NOMO-1 treated with DMSO at 0.1 percent for 48 hours (cell line): ENCODE data around the gene SNX30.

ENCODE experiments used
- DNase-seq: peaks from one replicate; lab custom pipeline; 2025; ENCODE audit not compliant: unreplicated experiment; lab: John Stamatoyannopoulos, UW

Gene SNX30

DNA sequence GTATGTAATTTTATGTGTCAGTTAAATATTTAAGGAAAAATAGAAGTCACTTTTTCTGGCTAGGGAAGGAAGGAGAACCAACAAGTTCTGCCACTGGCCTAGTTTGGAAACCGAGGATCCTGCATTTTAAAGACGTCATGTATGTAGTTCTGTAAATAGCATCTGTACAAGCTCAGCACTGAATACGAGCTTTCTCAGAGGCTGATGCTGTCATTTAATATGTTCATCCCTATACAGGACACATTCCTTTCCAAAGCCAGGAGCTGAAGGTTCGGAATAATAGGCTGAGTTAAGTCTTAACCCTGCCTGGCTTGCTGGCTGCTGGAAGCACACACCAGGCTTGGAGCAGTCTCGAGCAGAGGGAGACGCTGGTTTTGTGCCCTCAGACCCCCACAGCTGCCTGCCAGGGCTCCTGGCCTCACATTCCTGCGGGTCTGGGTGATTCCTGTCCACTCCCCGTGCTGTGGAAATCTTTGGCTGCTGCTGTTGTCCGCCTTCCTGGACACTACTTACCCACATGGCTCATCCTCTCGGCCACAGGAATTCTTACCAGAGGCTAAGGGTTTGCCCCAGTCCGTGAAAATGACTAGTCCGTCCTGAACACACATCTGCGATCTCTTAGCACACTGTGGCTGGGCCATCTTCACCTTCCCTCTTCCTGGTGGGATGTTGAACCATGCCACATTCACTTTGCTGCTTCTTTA lies 103.5 kb downstream of the SNX30 start:
- no peak for DNase-seq

GRCh38 chr9:112854657-112855056 lies 104.1 kb downstream of the SNX30 start:
- DNase-seq = no peak

- no peak for DNase-seq
Measured at GRCh38 chr9:112856200-112856599, 105.6 kb downstream of the SNX30 start.

GRCh38 chr9:112856843-112857242 lies 106.3 kb downstream of the SNX30 start:
- no peak for DNase-seq

DNA sequence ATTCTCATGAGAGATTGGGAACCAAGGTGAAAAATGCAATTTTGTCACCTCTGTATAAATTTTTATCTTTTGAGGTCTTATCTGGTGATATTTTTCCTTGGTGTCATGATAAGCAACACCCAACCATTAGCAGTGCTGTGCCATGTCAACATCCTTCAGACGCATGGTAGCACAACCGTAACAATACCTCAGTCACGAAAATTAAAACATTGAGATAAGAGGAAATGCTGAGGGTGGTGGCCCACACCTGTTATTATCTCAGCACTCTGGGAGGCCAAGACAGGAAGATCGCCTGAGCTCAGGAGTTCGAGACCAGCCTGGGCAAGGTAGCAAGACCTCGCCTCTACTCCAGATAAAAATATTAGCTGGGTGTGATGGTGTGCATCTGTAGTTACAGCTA lies 107.4 kb downstream of the SNX30 start:
- DNase-seq = no peak

GRCh38 chr9:112858625-112859147 lies 108.1 kb downstream of the SNX30 start:
- DNase-seq = peak; percentile 98

DNA sequence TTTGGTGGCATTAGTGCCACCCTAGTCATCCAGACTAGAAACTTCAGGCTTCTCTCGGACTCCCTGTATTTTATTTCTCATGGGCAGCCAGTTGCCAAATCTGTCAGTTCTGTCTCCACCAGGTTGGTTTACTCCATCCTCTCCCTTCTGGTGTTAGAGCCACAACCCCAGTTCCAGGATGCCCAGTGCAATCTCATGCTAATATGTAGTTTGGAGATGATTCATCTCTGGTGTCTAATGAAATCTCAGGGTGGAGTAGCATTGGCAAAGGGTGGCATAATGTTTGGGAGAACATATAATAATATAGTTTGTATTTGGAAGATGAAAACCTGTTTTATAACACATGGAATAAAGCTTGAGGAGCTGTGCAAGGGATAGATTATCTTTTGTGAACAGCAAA lies 109.9 kb downstream of the SNX30 start:
- DNase-seq = no peak

DNA sequence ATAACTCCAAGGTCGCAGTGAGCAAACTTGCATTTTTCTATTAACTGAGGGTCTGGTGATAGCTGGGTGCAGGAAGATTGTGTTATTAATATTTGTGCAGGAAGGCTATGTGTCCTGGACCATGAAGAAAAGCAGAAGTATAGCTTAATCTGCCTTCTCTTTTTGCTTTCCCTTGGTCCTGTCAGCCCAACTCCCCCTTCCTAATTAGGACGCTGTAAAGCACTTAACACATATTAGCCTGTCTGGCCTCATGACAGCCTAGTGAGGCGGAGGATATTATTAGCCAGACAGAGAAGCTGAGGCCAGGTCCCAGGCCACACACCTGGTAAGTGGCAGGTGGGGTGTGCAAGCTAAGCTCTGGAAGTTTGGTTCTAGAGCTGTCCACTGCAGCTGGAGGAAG lies 110.6 kb downstream of the SNX30 start:
- peak; percentile 58 for DNase-seq

GRCh38 chr9:112861638-112862555 lies 111.3 kb downstream of the SNX30 start:
- DNase-seq = peak; percentile 76

GRCh38 chr9:112863214-112863613 lies 112.7 kb downstream of the SNX30 start:
- DNase-seq = peak; percentile 81

- DNase-seq = no peak
Measured at GRCh38 chr9:112863746-112864145, 113.2 kb downstream of the SNX30 start.

DNA sequence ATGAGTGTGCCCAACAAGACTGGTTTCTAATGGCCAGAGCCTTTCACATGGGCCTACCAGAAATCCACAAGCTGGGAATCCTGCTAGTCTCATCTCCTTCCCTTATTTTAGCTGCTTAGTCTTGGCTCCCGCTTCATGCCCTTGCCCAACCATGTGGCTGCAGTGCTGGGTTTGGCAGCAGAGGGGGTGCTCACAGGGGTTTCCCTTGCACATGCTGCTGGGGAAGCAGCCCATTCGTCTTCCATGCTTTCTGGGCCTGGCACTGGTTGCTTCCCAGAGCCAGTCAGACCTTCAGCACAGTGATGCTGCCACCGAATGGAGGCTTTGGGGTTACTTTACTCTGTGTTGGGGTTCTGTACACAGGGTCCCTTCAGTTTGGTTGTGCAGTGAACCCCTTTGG lies 113.8 kb downstream of the SNX30 start:
- no peak for DNase-seq

- DNase-seq = no peak
Measured at GRCh38 chr9:112864982-112865381, 114.4 kb downstream of the SNX30 start.

DNA sequence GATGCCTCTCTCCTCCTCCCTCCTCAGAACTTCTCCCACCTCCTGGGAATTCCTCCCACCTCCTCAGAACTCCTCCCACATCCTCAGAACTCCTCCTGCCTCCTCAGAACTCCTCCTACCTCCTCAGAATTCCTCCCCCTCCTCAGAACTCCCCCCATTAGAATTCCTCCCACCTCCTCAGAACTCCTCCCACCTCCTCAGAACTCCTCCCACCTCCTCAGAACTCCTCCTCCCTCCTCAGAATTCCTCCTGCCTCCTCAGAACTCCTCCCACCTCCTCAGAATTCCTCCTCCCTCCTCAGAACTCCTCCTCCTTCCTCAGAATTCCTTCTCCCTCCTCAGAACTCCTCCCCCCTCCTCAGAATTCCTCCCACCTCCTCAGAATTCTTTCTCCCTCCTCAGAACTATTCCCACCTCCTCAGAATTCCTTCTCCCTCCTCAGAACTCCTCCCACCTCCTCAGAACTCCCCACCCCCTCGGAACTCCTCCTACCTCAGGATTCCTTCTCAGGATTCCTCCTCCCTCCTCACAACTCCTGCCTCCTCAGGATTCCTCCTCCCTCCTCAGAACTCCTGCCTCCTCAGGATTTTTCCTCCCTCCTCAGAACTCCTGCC lies 116.2 kb downstream of the SNX30 start:
- DNase-seq = no peak

DNA sequence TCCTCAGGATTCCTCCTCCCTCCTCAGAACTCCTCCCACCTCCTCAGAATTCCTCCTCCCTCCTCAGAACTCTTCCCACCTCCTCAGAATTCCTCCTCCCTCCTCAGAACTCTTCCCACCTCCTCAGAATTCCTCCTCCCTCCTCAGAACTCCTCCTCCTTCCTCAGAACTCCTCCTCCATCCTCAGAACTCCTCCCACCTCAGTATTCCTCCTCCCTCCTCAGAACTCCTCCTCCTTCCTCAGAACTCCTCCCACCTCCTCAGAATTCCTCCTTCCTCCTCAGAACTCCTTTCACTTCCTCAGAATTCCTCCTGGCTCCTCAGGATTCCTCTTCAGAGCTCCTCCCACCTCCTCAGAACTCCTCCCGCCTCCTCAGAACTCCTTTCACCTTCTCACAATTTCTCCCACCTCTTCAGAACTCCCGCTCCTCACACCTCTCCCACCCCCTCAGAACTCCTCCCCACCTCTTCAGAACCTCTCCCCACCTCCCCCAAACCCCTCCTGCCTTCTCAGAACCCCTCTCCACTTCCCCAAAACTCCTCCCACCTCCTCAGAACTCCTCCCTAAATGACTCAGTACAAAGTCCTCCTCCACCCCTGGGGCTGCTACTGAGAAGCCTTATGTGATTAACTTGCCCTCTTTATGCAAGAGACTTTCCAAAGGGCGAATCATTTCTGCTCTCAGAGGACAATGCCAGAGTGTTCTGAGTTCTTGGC lies 116.9 kb downstream of the SNX30 start:
- peak; percentile 37 for DNase-seq

DNA sequence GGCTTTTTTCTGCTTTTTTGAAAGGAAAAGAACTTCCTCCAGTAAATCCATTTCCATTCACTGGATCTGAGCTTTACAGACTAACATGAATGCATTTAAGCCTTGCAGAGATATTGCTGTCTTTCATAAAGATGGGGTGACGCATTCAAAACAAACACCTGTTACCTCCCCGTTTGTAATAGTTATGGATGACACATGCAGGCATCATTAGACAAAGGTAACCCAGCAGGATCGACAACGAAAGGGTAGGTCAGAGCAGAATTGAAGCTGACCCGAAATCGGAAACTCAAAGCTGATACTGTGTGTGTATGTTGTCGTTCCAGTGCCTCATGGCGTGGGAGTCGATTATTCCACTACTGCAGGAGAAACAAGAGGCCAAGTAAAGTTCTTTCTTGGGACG lies 117.9 kb downstream of the SNX30 start:
- DNase-seq = no peak

GRCh38 chr9:112869041-112869529 lies 118.5 kb downstream of the SNX30 start:
- no peak for DNase-seq

DNA sequence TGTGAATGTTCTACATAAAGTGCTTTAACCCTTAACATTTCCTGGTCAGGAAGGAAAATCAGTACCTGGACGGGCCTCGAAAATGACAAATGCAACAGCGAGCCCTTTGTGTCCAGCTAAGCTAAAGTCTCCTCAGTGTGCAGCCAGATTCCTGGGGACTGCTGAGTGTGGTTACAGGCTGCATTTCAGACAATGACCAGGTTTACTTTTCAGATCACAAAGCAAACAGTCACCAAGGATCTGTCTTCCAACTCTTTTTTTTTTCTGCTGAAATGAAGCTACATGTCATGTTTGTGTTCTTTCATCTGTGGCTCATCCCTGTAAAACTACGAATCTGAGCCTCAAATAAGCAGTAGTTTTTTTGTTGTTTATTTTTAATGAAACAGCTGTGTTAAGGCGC lies 119.4 kb downstream of the SNX30 start:
- DNase-seq = no peak

DNA sequence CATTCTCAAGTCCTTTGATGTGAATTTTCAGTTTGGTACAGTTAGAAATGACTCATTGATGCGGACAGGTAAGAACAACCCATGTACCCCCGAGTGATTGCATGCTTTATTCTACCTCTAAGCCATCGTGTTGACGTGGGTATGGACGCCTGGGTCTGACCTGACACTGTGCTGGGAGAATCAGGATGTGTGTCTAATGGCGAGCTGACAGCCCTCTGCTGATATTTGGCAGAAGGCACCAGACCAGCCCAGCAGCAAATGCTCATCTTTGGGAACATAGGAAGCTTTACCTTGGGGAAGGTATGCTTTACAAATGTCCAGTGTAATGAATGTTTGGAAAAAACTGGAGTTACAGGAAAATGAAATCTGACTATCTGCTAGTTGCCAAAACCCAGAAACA lies 120.0 kb downstream of the SNX30 start:
- no peak for DNase-seq

DNA sequence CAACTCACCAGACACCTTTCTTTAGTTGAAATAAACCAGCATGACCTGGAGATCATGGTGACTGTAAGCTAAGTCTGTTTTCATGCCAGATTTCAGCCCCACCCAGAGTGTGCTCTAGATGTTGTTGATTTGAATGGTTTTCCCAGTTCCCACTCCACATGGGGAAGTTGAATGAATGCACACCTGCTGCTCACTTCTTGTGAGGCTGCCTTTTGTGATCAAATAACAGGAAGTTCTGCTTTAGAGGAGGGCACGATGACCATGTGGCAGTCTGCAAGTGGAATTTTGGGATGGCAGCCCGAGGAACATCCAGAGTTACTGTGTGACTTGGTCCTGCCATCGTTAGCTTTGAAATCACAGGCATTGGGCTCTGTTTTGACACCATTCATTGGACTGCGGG lies 121.5 kb downstream of the SNX30 start:
- DNase-seq = no peak
